HepG2 (cell line): Measurements from ENCODE around the gene BTBD3. TPM values are rescaled to one million over a fixed set of nuclear protein-coding genes. Genes with fewer than 3 reads are reported as not detected.

Experiments
- BCL6 ChIP-seq: IDR thresholded peaks from 2 replicates; pipeline ENCODE4 v1.6.1; 2016; ENCODE audit warnings: missing genetic modification reagents, missing compliant biosample characterization
- DMAP1 ChIP-seq: IDR thresholded peaks from 2 replicates; pipeline ENCODE4 v1.6.1; 2016
- ELF1 ChIP-seq: sonication (generic); formaldehyde crosslinking; IDR thresholded peaks from 2 replicates; pipeline ENCODE4 v1.4.0; 2020; ENCODE audit warnings: missing genetic modification reagents
- HDAC2 ChIP-seq: sonication (generic); formaldehyde crosslinking; IDR thresholded peaks from 2 replicates; pipeline ENCODE4 v1.4.0; 2020; ENCODE audit warnings: missing genetic modification reagents
- HOXA7 ChIP-seq: sonication (generic); formaldehyde crosslinking; IDR thresholded peaks from 2 replicates; pipeline ENCODE4 v1.8.1; 2022; ENCODE audit warnings: mild to moderate bottlenecking, missing genetic modification reagents, moderate library complexity
- IKZF4 ChIP-seq: sonication (generic); formaldehyde crosslinking; IDR thresholded peaks from 2 replicates; pipeline ENCODE4 v1.5.1; 2020; ENCODE audit warnings: borderline replicate concordance, mild to moderate bottlenecking, low read depth, missing genetic modification reagents; ENCODE audit errors: not compliant biosample characterization
- JUND ChIP-seq: sonication (generic); formaldehyde crosslinking; IDR thresholded peaks from 2 replicates; pipeline ENCODE4 v1.8.0; 2022; ENCODE audit warnings: mild to moderate bottlenecking, missing genetic modification reagents
- MXD4 ChIP-seq: IDR thresholded peaks from 2 replicates; pipeline ENCODE4 v1.6.1; 2016; ENCODE audit warnings: mild to moderate bottlenecking, missing biosample characterization, missing genetic modification reagents
- PHF20 ChIP-seq: sonication (generic); formaldehyde crosslinking; IDR thresholded peaks from 2 replicates; pipeline ENCODE4 v1.5.0; 2020; ENCODE audit warnings: mild to moderate bottlenecking, missing genetic modification reagents
- REXO4 ChIP-seq: sonication (generic); formaldehyde crosslinking; IDR thresholded peaks from 2 replicates; pipeline ENCODE4 v1.8.0; 2022; ENCODE audit warnings: missing genetic modification reagents, mild to moderate bottlenecking, borderline replicate concordance
- SNRNP70 ChIP-seq: fragments of 200-400 bp; formaldehyde crosslinking; IDR thresholded peaks from 2 replicates; pipeline ENCODE4 v1.6.1; 2017; ENCODE audit warnings: mild to moderate bottlenecking, low read depth, low read length, moderate library complexity
- ZBTB3 ChIP-seq: sonication (generic); formaldehyde crosslinking; IDR thresholded peaks from 2 replicates; pipeline ENCODE4 v1.4.0; 2020; ENCODE audit warnings: low read depth, mild to moderate bottlenecking, moderate library complexity, missing genetic modification reagents, borderline replicate concordance
- ZMYM4 ChIP-seq: sonication (generic); formaldehyde crosslinking; IDR thresholded peaks from 2 replicates; pipeline ENCODE4 v1.8.1; 2023; ENCODE audit warnings: mild to moderate bottlenecking, missing genetic modification reagents
- ZNF33B ChIP-seq: sonication (generic); formaldehyde crosslinking; IDR thresholded peaks from 2 replicates; pipeline ENCODE4 v1.5.1; 2020; ENCODE audit warnings: mild to moderate bottlenecking, missing genetic modification reagents
- polyA plus RNA-seq, 8 experiments: library from polyadenylated mRNA; depleted of rRNA in 3 of 8; stranded (reverse) in 7 of 8; unstranded in 1 of 8; fragments of >200 nt; fragmentation: Illumina TruSeq in 4 of 8; extraction: Trizol in 4 of 8; gene quantifications; 2 replicates each; pipeline versions ENCODE4 v1.2.1 to v1.2.3, GENCODE V29; 2011 to 2016; ENCODE audit warnings: low read depth in 4 of 8, missing spikeins in 1 of 8, mixed read lengths in 1 of 8; ENCODE audit not compliant: insufficient read depth in 1 of 8
- total RNA-seq, 5 experiments: library from RNA; depleted of rRNA; stranded (reverse); fragments of >200 nt; fragmentation: Illumina TruSeq; extraction: Trizol; gene quantifications; 2 replicates each; pipeline ENCODE4 v1.2.3, GENCODE V29; 2016; ENCODE audit warnings: low read depth in 1 of 5
- TF ChIP-seq, protein P1 (sequence below): sonication (generic); formaldehyde crosslinking; IDR thresholded peaks from 2 replicates; pipeline ENCODE4 v1.4.0; 2020; ENCODE audit warnings: missing genetic modification reagents
- TF ChIP-seq, protein P2 (sequence below): IDR thresholded peaks from 2 replicates; pipeline ENCODE4 v1.6.1; 2018; ENCODE audit warnings: missing genetic modification reagents
- TF ChIP-seq, protein P3 (sequence below): sonication (generic); formaldehyde crosslinking; IDR thresholded peaks from 2 replicates; pipeline ENCODE4 v1.4.0; 2020; ENCODE audit warnings: mild to moderate bottlenecking, missing genetic modification reagents

The BTBD3 gene
- total and polyA plus RNA-seq, 2 of the 13 experiments (the other 11 are each of a cell fraction or from before 2014, with no cell fraction given): 32.2 to 41.8 TPM

DNA sequence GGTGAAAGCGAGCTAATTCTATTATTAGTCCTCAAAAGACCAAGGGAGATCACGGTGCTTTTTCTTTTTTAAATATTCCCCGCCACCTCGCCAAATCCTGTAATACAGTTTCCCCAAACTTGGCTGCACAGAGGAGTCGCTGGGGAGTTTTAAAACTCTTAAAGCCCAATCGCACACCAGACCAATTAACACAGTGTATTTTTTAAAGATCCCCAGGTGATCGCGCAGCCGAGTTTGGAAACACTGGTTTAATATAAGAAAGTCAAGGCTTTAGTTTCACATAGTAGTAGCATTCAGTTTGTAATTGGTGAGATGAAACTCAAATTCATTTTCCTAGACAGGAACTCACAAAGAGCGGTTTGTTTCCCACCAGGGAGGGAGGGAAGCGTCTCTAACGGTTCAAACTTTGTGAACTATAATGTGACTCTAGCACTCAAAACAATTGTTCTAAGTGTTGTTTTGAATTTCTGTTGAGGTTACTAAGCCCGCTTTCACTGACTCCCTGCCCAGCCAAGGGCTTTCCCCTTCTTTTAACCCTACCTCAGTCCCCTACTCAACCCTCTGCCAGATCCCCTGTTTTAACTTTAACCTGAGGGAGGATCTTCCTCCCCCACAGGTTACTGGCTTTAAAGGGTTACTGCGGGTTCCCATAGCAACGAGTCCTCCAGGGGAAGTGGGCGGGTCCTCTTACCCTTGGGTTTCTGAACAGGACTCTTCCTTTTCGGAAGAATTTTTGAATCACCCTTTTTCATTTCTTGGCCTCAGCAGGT lies 25.7 kb upstream of the BTBD3 start (continued):
- TF ChIP-seq, protein P1, sequence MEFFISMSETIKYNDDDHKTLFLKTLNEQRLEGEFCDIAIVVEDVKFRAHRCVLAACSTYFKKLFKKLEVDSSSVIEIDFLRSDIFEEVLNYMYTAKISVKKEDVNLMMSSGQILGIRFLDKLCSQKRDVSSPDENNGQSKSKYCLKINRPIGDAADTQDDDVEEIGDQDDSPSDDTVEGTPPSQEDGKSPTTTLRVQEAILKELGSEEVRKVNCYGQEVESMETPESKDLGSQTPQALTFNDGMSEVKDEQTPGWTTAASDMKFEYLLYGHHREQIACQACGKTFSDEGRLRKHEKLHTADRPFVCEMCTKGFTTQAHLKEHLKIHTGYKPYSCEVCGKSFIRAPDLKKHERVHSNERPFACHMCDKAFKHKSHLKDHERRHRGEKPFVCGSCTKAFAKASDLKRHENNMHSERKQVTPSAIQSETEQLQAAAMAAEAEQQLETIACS: peak; percentile 76
- TF ChIP-seq ZNF33B (CRISPR knock-in tag): no peak
- TF ChIP-seq HOXA7 (CRISPR knock-in tag): no peak
- no peak for TF ChIP-seq SNRNP70
- no peak for TF ChIP-seq MXD4 (CRISPR knock-in tag)
- TF ChIP-seq JUND (CRISPR knock-in tag): no peak
- peak; percentile 27 for TF ChIP-seq BCL6 (CRISPR knock-in tag)
- TF ChIP-seq ZBTB3: no peak
- TF ChIP-seq REXO4 (CRISPR knock-in tag): no peak
- no peak for TF ChIP-seq PHF20 (CRISPR knock-in tag)
- TF ChIP-seq, protein P2, sequence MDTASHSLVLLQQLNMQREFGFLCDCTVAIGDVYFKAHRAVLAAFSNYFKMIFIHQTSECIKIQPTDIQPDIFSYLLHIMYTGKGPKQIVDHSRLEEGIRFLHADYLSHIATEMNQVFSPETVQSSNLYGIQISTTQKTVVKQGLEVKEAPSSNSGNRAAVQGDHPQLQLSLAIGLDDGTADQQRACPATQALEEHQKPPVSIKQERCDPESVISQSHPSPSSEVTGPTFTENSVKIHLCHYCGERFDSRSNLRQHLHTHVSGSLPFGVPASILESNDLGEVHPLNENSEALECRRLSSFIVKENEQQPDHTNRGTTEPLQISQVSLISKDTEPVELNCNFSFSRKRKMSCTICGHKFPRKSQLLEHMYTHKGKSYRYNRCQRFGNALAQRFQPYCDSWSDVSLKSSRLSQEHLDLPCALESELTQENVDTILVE (CRISPR knock-in tag): peak; percentile 74; the same call in 1 of the 2 replicates
- no peak for TF ChIP-seq IKZF4
- peak; percentile 51; the same call in 1 of the 2 replicates for TF ChIP-seq ZMYM4 (CRISPR knock-in tag)
- TF ChIP-seq DMAP1: peak; percentile 28; the same call in 1 of the 2 replicates
- peak; percentile 61 for TF ChIP-seq HDAC2 (CRISPR knock-in tag)
- 0 out of 2 replicates have a peak, but pooled peaks have one; percentile 19 for TF ChIP-seq ELF1 (CRISPR knock-in tag)
- TF ChIP-seq, protein P3, sequence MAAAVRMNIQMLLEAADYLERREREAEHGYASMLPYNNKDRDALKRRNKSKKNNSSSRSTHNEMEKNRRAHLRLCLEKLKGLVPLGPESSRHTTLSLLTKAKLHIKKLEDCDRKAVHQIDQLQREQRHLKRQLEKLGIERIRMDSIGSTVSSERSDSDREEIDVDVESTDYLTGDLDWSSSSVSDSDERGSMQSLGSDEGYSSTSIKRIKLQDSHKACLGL (CRISPR knock-in tag): no peak
